K562 (cell line): ENCODE measurements around the gene CHCHD10. TPM values are rescaled to one million over a fixed set of nuclear protein-coding genes. Genes with fewer than 3 reads are reported as not detected.
A peak's percentile ranks its signal among the peaks of the same experiment; 100 is the strongest.

ENCODE experiments used
- ATAC-seq: fragments of 200-7000 bp; cut with Tn5 transposase; 3 replicates; pipeline ENCODE4 v1.9.1; 2020; ENCODE audit warnings: moderate library complexity
- BruUV-seq: library from RNA; stranded (reverse); fragments of 400-500 nt; replicated peaks from 2 replicates; lab custom pipeline; 2021; lab: Mats Ljungman, UMichigan
- CTCF ChIA-PET: fragments of 300-600 bp; formaldehyde crosslinking; extraction: SDS; loops from one replicate; lab custom pipeline; 2021; ENCODE audit warnings: low intra/inter-chr PET ratio; lab: Yijun Ruan, JAX
- POLR2A ChIA-PET: fragments of 300-600, 350-650 bp; sonication (Branson Sonifier 250); formaldehyde crosslinking; extraction: SDS; loops from one replicate; lab custom pipeline; 2021; ENCODE audit warnings: antibody characterized with exemption, inconsistent platforms; lab: Yijun Ruan, JAX
- DNase-seq, 4 experiments: peaks; one replicate each; pipeline versions ENCODE4 v3.0.0 to v3.0.0-alpha.2; 2011 to 2018; ENCODE audit warnings: low spot score in 3 of 4, mixed read lengths in 3 of 4; ENCODE audit errors: extremely low read depth in 1 of 4
- FAIRE-seq: peaks from 2 replicates; lab custom pipeline; 2011; peaks lifted over from hg19 to GRCh38; lab: Jason Lieb, UNC
- H2AFZ ChIP-seq: 2 replicates; pipeline ENCODE4 v1.6.0; 2011; ENCODE audit warnings: low read depth, low read length, control low read depth, inconsistent platforms
- H3K27ac ChIP-seq: fragments of 200-600 bp; 3 replicates; pipeline ENCODE4 v1.8.0; 2011; ENCODE audit warnings: low read depth, mild to moderate bottlenecking, control low read depth, inconsistent platforms, low read length, moderate library complexity, mixed read lengths; ENCODE audit errors: extremely low read depth
- H3K27me3 ChIP-seq, 2 experiments: fragments of 300-600 bp in 1 of 2; 2 replicates in 1 of 2; 3 replicates in 1 of 2; pipeline versions ENCODE4 v1.6.0 to v1.8.0; 2011; ENCODE audit warnings: inconsistent platforms in 2 of 2, low read length in 2 of 2, mild to moderate bottlenecking in 1 of 2, mixed read lengths in 1 of 2, moderate library complexity in 1 of 2; ENCODE audit not compliant: control insufficient read depth in 2 of 2, insufficient read depth in 2 of 2
- H3K36me3 ChIP-seq: fragments of 300-600 bp; 3 replicates; pipeline ENCODE4 v1.8.0; 2011; ENCODE audit warnings: mild to moderate bottlenecking, low read length, inconsistent platforms; ENCODE audit not compliant: control insufficient read depth, insufficient read depth
- H3K4me1 ChIP-seq, 2 experiments: fragments of 200-600 bp in 1 of 2; replicated peaks in 1 of 2; 2 replicates in 1 of 2; 3 replicates in 1 of 2; pipeline versions ENCODE4 v1.5.1 to v1.8.0; 2011; ENCODE audit warnings: inconsistent platforms in 2 of 2, low read length in 2 of 2, mild to moderate bottlenecking in 1 of 2, mixed read lengths in 1 of 2, moderate library complexity in 1 of 2; ENCODE audit not compliant: control insufficient read depth in 2 of 2, insufficient read depth in 2 of 2
- H3K4me2 ChIP-seq: 2 replicates; pipeline ENCODE4 v1.6.1; 2011; ENCODE audit warnings: low read length, control low read depth, inconsistent platforms, mixed read lengths; ENCODE audit not compliant: insufficient read depth
- H3K4me3 ChIP-seq: fragments of 200-600 bp; sonication (generic), shearing (Covaris generic); 2 replicates; pipeline ENCODE4 v1.5.1; 2016; ENCODE audit warnings: control low read depth, inconsistent platforms
- H3K79me2 ChIP-seq: fragments of 200-600 bp; 3 replicates; pipeline ENCODE4 v1.8.0; 2011; ENCODE audit warnings: low read length, inconsistent platforms; ENCODE audit not compliant: control insufficient read depth, insufficient read depth
- H3K9ac ChIP-seq, 2 experiments: 2 replicates each; pipeline versions ENCODE4 v1.6.0 to v1.6.1; 2011; ENCODE audit warnings: low read depth in 2 of 2, low read length in 2 of 2, control low read depth in 1 of 2, inconsistent platforms in 1 of 2, mild to moderate bottlenecking in 1 of 2, mixed read lengths in 1 of 2; ENCODE audit not compliant: insufficient read depth in 1 of 2
- H3K9me1 ChIP-seq: one replicate; pipeline ENCODE4 v1.6.0; 2011; ENCODE audit warnings: inconsistent platforms, mild to moderate bottlenecking, low read length, moderate library complexity; ENCODE audit not compliant: control insufficient read depth, insufficient read depth
- H3K9me3 ChIP-seq: replicated peaks from 2 replicates; pipeline ENCODE4 v1.5.1; 2011; ENCODE audit warnings: low read depth, low read length, inconsistent platforms; ENCODE audit not compliant: control insufficient read depth, insufficient read depth
- H4K20me1 ChIP-seq: replicated peaks from 2 replicates; pipeline ENCODE4 v1.6.1; 2011; ENCODE audit warnings: low read length, inconsistent platforms, mixed read lengths; ENCODE audit not compliant: control insufficient read depth, insufficient read depth
- CC2D1A ChIP-seq: fragments of 450-650 bp; IDR thresholded peaks from 2 replicates; pipeline ENCODE4 v1.6.1; 2017; ENCODE audit warnings: mild to moderate bottlenecking
- HDAC3 ChIP-seq: fragments of 450-650 bp; IDR thresholded peaks from 2 replicates; pipeline ENCODE4 v1.6.1; 2018; ENCODE audit warnings: borderline replicate concordance, mild to moderate bottlenecking, moderate library complexity; ENCODE audit not compliant: partially characterized antibody
- MECOM ChIP-seq: fragments of 250-450 bp; sonication (Bioruptor Pico); IDR thresholded peaks from 2 replicates; pipeline ENCODE4 v1.8.0; 2022; ENCODE audit warnings: inconsistent platforms
- POLR3G ChIP-seq: IDR thresholded peaks from 2 replicates; pipeline ENCODE4 v1.6.1; 2011; ENCODE audit not compliant: insufficient read length, insufficient replicate concordance; ENCODE audit errors: extremely low read depth
- PTTG1 ChIP-seq: fragments of 450-650 bp; IDR thresholded peaks from 2 replicates; pipeline ENCODE4 v1.6.1; 2016; ENCODE audit warnings: low read depth, mild to moderate bottlenecking, missing genetic modification characterization, missing compliant biosample characterization
- TOE1 ChIP-seq, 2 experiments: fragments of 450-650 bp in 1 of 2; sonication (generic) in 1 of 2; formaldehyde crosslinking in 1 of 2; IDR thresholded peaks; 2 replicates each; pipeline versions ENCODE4 v1.7.1 to v1.8.0; 2016 to 2022; ENCODE audit warnings: borderline replicate concordance in 2 of 2, mild to moderate bottlenecking in 2 of 2, antibody characterized with exemption in 1 of 2, inconsistent platforms in 1 of 2, low read depth in 1 of 2, missing genetic modification reagents in 1 of 2, moderate library complexity in 1 of 2
- ZFPM2 ChIP-seq: fragments of 250-450 bp; sonication (Bioruptor Pico); IDR thresholded peaks from 2 replicates; pipeline ENCODE4 v1.5.1; 2022; ENCODE audit warnings: mild to moderate bottlenecking
- ZNF140 ChIP-seq: fragments of 250-450 bp; sonication (Bioruptor Pico); IDR thresholded peaks from 2 replicates; pipeline ENCODE4 v1.8.0; 2021; ENCODE audit warnings: moderate library complexity, mild to moderate bottlenecking, inconsistent platforms
- WGBS: fragments of 100-300 bp; shearing (Covaris generic); methylation state at CpG from one replicate; pipeline ENCODE4 v1.1.6; 2016; ENCODE audit warnings: low coverage, mixed read lengths; ENCODE audit not compliant: insufficient coverage; ENCODE audit errors: missing lambda C conversion rate; 5-methylcytosine and 5-hydroxymethylcytosine counted together
- in situ Hi-C: fragments of 300-500 bp; cut with MboI; formaldehyde crosslinking; loops from 4 replicates; pipeline ENCODE4 v1.15.0; 2018; ENCODE audit warnings: inconsistent platforms, mixed read lengths
- intact Hi-C: fragments of 100-400 bp; cut with micrococcal nuclease; formaldehyde crosslinking; loops from 2 replicates; pipeline ENCODE4 v1.14.2; 2022
- polyA plus RNA-seq, 8 experiments: library from polyadenylated mRNA; depleted of rRNA in 4 of 8; stranded (reverse) in 5 of 8; unstranded in 3 of 8; fragments of >200 nt; fragmentation: Nextera tagmentation in 2 of 8; fragmentation: Illumina TruSeq in 1 of 8; extraction: Ambion mirVana in 2 of 8; extraction: Trizol in 1 of 8; gene quantifications; 2 replicates each; pipeline versions ENCODE4 v1.2.1 to v1.2.3, GENCODE V29; 2011 to 2014; ENCODE audit warnings: inconsistent platforms in 1 of 8, missing spikeins in 1 of 8
- total RNA-seq, 7 experiments: library from RNA; depleted of rRNA in 6 of 7; stranded (reverse); fragments of >200 nt in 6 of 7; fragmentation: Illumina TruSeq in 2 of 7; extraction: Trizol in 2 of 7; gene quantifications; 2 replicates each; pipeline versions ENCODE4 v1.2.1 to v1.2.3, GENCODE V29; 2011 to 2021; ENCODE audit warnings: low replicate concordance in 1 of 7
- TF ChIP-seq, protein P1 (sequence below): IDR thresholded peaks from 2 replicates; pipeline ENCODE4 v1.6.1; 2014; ENCODE audit warnings: antibody characterized with exemption
- TF ChIP-seq, protein P2 (sequence below): fragments of 450-650 bp; formaldehyde crosslinking; conservative IDR thresholded peaks from 2 replicates; pipeline ENCODE4 v1.4.0; 2022; ENCODE audit warnings: mild to moderate bottlenecking, missing genetic modification characterization
- TF ChIP-seq, protein P3 (sequence below): sonication (generic); formaldehyde crosslinking; IDR thresholded peaks from 2 replicates; pipeline ENCODE4 v1.5.0; 2020; ENCODE audit warnings: missing genetic modification reagents
- TF ChIP-seq, protein P4 (sequence below): sonication (generic); formaldehyde crosslinking; IDR thresholded peaks from 2 replicates; pipeline ENCODE4 v1.8.0; 2023; ENCODE audit warnings: mild to moderate bottlenecking, missing genetic modification reagents
- TF ChIP-seq, protein P5 (sequence below): fragments of 450-650 bp; formaldehyde crosslinking; IDR thresholded peaks from 2 replicates; pipeline ENCODE4 v1.4.0; 2020; ENCODE audit warnings: mild to moderate bottlenecking, moderate library complexity

The CHCHD10 gene
- total and polyA plus RNA-seq, 9 of the 15 experiments (the other 6 are each of a cell fraction or from before 2014, with no cell fraction given) = 15.2 to 292 (median 102) TPM

DNA sequence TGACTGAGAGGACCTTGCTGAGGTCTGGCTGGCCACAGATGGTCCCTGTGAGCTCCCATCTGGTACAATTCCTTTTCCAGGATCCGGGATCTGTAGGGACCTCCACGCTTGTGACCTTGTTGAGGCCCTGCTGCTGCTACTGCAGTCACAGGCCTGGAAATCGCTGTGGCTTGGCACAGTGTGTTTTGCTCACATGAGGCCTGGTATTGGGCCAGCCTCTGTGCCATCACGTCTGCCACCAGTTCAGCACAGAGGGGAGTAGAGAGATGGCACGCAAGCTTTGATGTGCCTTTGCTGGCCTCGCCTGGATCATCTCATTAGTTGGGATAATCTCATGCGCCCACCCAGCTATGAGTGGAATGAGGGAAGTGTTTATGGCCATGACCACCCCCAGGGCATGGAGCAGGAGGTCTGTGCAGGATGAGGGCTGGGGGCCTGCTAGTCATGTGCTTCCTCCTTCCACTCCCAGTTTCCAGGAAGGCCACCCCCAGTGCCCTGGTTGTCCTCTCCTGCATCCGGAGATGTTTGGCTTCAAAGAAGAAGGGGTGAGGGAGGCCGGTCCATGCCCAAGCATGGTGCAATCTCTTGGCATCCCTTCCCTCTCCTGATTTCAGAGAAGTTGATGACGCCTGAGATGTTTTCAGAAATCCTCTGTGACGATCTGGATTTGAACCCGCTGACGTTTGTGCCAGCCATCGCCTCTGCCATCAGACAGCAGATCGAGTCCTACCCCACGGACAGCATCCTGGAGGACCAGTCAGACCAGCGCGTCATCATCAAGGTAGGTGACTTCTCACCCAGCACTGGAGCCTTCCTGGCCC lies 48.6 kb upstream of the CHCHD10 start:
- no peak for FAIRE-seq
- BruUV-seq = no TSS peak
- H3K9me3 ChIP-seq = no peaks in the 10 kb centered on the region

More for the DNA sequence above, 48.6 kb upstream of the CHCHD10 start:
- H3K27me3 ChIP-seq = no peaks in the 10 kb centered on the region
- no peaks in the 10 kb centered on the region for H3K9me1 ChIP-seq
- peaks cover 40% of the 10 kb centered on the region; the same call in 2 of the 3 replicates for H3K36me3 ChIP-seq
- CTCF ChIA-PET = no interaction called here
- H3K79me2 ChIP-seq = no peaks in the 10 kb centered on the region
- H3K4me1 ChIP-seq = no peaks in the 10 kb centered on the region; a peak in 1 of 5 replicates
- no peak overlapping the region for H3K4me3 ChIP-seq
- POLR2A ChIA-PET = no interaction called here
- H3K9ac ChIP-seq = peak overlapping the region in 1 of 2 experiments; percentile 45; a peak in 2 of 4 replicates
- WGBS = 82% methylated on average over 8 of the region's 18 CpGs
- H3K27ac ChIP-seq = no peak overlapping the region
- no peak overlapping the region for H2AFZ ChIP-seq
- no peak overlapping the region for H3K4me2 ChIP-seq
- in situ Hi-C loops = no loop called here
- TF ChIP-seq, protein P1, sequence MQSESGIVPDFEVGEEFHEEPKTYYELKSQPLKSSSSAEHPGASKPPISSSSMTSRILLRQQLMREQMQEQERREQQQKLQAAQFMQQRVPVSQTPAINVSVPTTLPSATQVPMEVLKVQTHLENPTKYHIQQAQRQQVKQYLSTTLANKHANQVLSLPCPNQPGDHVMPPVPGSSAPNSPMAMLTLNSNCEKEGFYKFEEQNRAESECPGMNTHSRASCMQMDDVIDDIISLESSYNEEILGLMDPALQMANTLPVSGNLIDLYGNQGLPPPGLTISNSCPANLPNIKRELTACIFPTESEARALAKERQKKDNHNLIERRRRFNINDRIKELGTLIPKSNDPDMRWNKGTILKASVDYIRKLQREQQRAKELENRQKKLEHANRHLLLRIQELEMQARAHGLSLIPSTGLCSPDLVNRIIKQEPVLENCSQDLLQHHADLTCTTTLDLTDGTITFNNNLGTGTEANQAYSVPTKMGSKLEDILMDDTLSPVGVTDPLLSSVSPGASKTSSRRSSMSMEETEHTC = no peak
- TF ChIP-seq TOE1 (IDR thresholded peaks at IDR 0.05; ENCODE audit: borderline replicate concordance) = no peak
- TF ChIP-seq TOE1 (CRISPR knock-in tag; IDR thresholded peaks at IDR 0.05; ENCODE audit: borderline replicate concordance, low read depth) = no peak
- no peak for TF ChIP-seq POLR3G
- no peak for TF ChIP-seq HDAC3
- no peak for TF ChIP-seq MECOM
- TF ChIP-seq, protein P2, sequence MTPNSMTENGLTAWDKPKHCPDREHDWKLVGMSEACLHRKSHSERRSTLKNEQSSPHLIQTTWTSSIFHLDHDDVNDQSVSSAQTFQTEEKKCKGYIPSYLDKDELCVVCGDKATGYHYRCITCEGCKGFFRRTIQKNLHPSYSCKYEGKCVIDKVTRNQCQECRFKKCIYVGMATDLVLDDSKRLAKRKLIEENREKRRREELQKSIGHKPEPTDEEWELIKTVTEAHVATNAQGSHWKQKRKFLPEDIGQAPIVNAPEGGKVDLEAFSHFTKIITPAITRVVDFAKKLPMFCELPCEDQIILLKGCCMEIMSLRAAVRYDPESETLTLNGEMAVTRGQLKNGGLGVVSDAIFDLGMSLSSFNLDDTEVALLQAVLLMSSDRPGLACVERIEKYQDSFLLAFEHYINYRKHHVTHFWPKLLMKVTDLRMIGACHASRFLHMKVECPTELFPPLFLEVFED = no peak
- TF ChIP-seq, protein P3, sequence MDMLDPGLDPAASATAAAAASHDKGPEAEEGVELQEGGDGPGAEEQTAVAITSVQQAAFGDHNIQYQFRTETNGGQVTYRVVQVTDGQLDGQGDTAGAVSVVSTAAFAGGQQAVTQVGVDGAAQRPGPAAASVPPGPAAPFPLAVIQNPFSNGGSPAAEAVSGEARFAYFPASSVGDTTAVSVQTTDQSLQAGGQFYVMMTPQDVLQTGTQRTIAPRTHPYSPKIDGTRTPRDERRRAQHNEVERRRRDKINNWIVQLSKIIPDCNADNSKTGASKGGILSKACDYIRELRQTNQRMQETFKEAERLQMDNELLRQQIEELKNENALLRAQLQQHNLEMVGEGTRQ (CRISPR knock-in tag) = no peak
- no peak for TF ChIP-seq ZFPM2 (CRISPR knock-in tag)
- TF ChIP-seq, protein P4, sequence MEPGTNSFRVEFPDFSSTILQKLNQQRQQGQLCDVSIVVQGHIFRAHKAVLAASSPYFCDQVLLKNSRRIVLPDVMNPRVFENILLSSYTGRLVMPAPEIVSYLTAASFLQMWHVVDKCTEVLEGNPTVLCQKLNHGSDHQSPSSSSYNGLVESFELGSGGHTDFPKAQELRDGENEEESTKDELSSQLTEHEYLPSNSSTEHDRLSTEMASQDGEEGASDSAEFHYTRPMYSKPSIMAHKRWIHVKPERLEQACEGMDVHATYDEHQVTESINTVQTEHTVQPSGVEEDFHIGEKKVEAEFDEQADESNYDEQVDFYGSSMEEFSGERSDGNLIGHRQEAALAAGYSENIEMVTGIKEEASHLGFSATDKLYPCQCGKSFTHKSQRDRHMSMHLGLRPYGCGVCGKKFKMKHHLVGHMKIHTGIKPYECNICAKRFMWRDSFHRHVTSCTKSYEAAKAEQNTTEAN = no peak
- TF ChIP-seq CC2D1A = no peak
- TF ChIP-seq, protein P5, sequence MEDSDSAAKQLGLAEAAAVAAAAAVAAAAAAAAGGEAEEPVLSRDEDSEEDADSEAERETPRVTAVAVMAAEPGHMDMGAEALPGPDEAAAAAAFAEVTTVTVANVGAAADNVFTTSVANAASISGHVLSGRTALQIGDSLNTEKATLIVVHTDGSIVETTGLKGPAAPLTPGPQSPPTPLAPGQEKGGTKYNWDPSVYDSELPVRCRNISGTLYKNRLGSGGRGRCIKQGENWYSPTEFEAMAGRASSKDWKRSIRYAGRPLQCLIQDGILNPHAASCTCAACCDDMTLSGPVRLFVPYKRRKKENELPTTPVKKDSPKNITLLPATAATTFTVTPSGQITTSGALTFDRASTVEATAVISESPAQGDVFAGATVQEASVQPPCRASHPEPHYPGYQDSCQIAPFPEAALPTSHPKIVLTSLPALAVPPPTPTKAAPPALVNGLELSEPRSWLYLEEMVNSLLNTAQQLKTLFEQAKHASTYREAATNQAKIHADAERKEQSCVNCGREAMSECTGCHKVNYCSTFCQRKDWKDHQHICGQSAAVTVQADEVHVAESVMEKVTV (CRISPR knock-in tag) = no peak
- no peak for TF ChIP-seq PTTG1 (tag)
- TF ChIP-seq ZNF140 = no peak
- intact Hi-C loops = no loop called here
- DNase-seq (no peak), ATAC-seq (no peak)
- no peaks in the 10 kb centered on the region for H4K20me1 ChIP-seq
